ENCODE data around the gene KIF26B. TPM values are rescaled to one million over a fixed set of nuclear protein-coding genes. Genes with fewer than 3 reads are reported as not detected.

KIF26B gene
- total RNA-seq, 2 experiments from 2014 or later = not detected

GRCh38 chr1:245571815-245572294, 417.1 kb downstream of the KIF26B start:
- Histone ChIP-seq H3K27ac (ENCODE audit: low read depth, low read length, poor library complexity, severe bottlenecking) (no peak overlapping the region), H3K4me2 (ENCODE audit: low read length) (no peak overlapping the region), H3K9me3 (ENCODE audit: low read length) (no peaks in the 10 kb centered on the region), H3K79me2 (ENCODE audit: insufficient read depth, low read depth, low read length) (no peaks in the 10 kb centered on the region), H3K9me2 (ENCODE audit: insufficient read depth, low read length) (no peaks in the 10 kb centered on the region), H2AFZ (ENCODE audit: low read length) (no peak overlapping the region), H3K4me3 (ENCODE audit: low read depth, low read length, poor library complexity, severe bottlenecking) (no peak overlapping the region), H4K20me1 (ENCODE audit: insufficient read depth, low read length) (no peaks in the 10 kb centered on the region), H3K36me3 (ENCODE audit: insufficient read depth, low read length) (no peaks in the 10 kb centered on the region), H3K4me1 (ENCODE audit: insufficient read depth, low read length, poor library complexity, severe bottlenecking) (no peaks in the 10 kb centered on the region)
- BruUV-seq (replicated peaks) = no TSS peak
- POLR2A ChIA-PET = no interaction called here
- no peak for DNase-seq (ENCODE audit: low spot score)
- CTCF ChIA-PET (ENCODE audit: unreplicated experiment) = no interaction called here
- no peak for TF ChIP-seq CTCF (conservative IDR thresholded peaks at IDR 0.05; ENCODE audit: low read length)
- no peak for TF ChIP-seq EZH2phosphoT487 (IDR thresholded peaks at IDR 0.05; ENCODE audit: borderline replicate concordance, low read depth, low read length)
- intact Hi-C loops (cut with micrococcal nuclease; ENCODE audit: unreplicated experiment) = no loop called here

GRCh38 chr1:245572709-245573108, 417.9 kb downstream of the KIF26B start:
- Histone ChIP-seq H3K4me1 (ENCODE audit: insufficient read depth, low read length, poor library complexity, severe bottlenecking) (no peaks in the 10 kb centered on the region), H3K79me2 (ENCODE audit: insufficient read depth, low read depth, low read length) (no peaks in the 10 kb centered on the region), H3K4me2 (ENCODE audit: low read length) (no peak overlapping the region), H3K27ac (ENCODE audit: low read depth, low read length, poor library complexity, severe bottlenecking) (no peak overlapping the region), H3K36me3 (ENCODE audit: insufficient read depth, low read length) (no peaks in the 10 kb centered on the region), H4K20me1 (ENCODE audit: insufficient read depth, low read length) (no peaks in the 10 kb centered on the region), H3K9me2 (ENCODE audit: insufficient read depth, low read length) (no peaks in the 10 kb centered on the region), H3K4me3 (ENCODE audit: low read depth, low read length, poor library complexity, severe bottlenecking) (no peak overlapping the region), H3K9me3 (ENCODE audit: low read length) (no peaks in the 10 kb centered on the region), H2AFZ (ENCODE audit: low read length) (no peak overlapping the region)
- intact Hi-C loops (cut with micrococcal nuclease; ENCODE audit: unreplicated experiment) = no loop called here
- BruUV-seq (replicated peaks) = no TSS peak
- TF ChIP-seq CTCF (conservative IDR thresholded peaks at IDR 0.05; ENCODE audit: low read length) = no peak
- no peak for TF ChIP-seq EZH2phosphoT487 (IDR thresholded peaks at IDR 0.05; ENCODE audit: borderline replicate concordance, low read depth, low read length)
- CTCF ChIA-PET (ENCODE audit: unreplicated experiment) = no interaction called here
- POLR2A ChIA-PET = no interaction called here
- DNase-seq (ENCODE audit: low spot score) = no peak

DNA sequence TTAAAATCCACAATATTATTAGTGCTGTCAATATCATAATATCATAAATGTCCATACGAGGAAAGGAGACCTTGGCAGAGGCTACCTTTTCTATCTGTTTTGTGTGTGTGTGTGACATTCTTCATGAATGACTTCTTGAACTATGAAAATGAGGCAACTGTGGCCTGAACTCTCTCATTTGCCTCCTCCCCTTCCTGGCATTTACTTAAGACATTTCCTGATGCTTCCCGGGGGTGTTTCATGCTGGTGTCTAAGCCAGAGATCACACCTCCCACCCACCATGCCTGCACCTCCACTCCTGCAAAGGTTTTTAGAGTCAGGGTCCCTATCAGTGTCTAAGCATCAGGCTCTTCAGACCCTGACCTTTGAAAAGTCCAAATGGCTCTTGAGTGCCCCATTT, 420.9 kb downstream of the KIF26B start:
- intact Hi-C loops (cut with micrococcal nuclease; ENCODE audit: unreplicated experiment) = no loop called here
- Histone ChIP-seq H4K20me1 (ENCODE audit: insufficient read depth, low read length) (no peaks in the 10 kb centered on the region), H3K27ac (ENCODE audit: low read depth, low read length, poor library complexity, severe bottlenecking) (no peak overlapping the region), H3K4me2 (ENCODE audit: low read length) (no peak overlapping the region), H3K9me2 (ENCODE audit: insufficient read depth, low read length) (no peaks in the 10 kb centered on the region), H3K79me2 (ENCODE audit: insufficient read depth, low read depth, low read length) (no peaks in the 10 kb centered on the region), H3K36me3 (ENCODE audit: insufficient read depth, low read length) (no peaks in the 10 kb centered on the region), H3K9me3 (ENCODE audit: low read length) (no peaks in the 10 kb centered on the region), H3K4me3 (ENCODE audit: low read depth, low read length, poor library complexity, severe bottlenecking) (no peak overlapping the region), H2AFZ (ENCODE audit: low read length) (no peak overlapping the region), H3K4me1 (ENCODE audit: insufficient read depth, low read length, poor library complexity, severe bottlenecking) (no peaks in the 10 kb centered on the region)
- ChIA-PET POLR2A (interaction anchor here (0.7 kb wide), 1 partner anchor 88 kb away, joined by 3 read pairs; no protein-coding TSS in a partner anchor), CTCF (ENCODE audit: unreplicated experiment) (no interaction called here)
- BruUV-seq (replicated peaks) = no TSS peak
- TF ChIP-seq EZH2phosphoT487 (IDR thresholded peaks at IDR 0.05; ENCODE audit: borderline replicate concordance, low read depth, low read length) (no peak), CTCF (conservative IDR thresholded peaks at IDR 0.05; ENCODE audit: low read length) (no peak)
- DNase-seq (ENCODE audit: low spot score) = no peak

Data from OCI-LY7 (cell line).